ENCODE results near the gene MID1.

GRCh38 chrX:10536744-10537143 lies 83.6 kb downstream of the MID1 start:
- TF ChIP-seq CTCF (IDR thresholded peaks at IDR 0.05; ENCODE audit: low read depth, low read length) (no peak), EZH2phosphoT487 (IDR thresholded peaks at IDR 0.05; ENCODE audit: low read depth) (no peak)
